Loucy (cell line): ENCODE measurements around the gene ATP6V0E2.

Source experiments
- CTCF ChIP-seq: fragments of 200-600 bp; sonication (generic); conservative IDR thresholded peaks from 2 replicates; pipeline ENCODE4 v1.5.1; 2014; ENCODE audit warnings: mild to moderate bottlenecking, antibody characterized with exemption, low read length
- EZH2phosphoT487 ChIP-seq: fragments of 200-600 bp; IDR thresholded peaks from 2 replicates; pipeline ENCODE4 v1.6.1; 2018; ENCODE audit warnings: antibody characterized with exemption, mild to moderate bottlenecking, moderate library complexity, borderline replicate concordance

- TF ChIP-seq CTCF, result no peak
- no peak for TF ChIP-seq EZH2phosphoT487
Measured at GRCh38 chr7:149859369-149859768, 14.4 kb upstream of the ATP6V0E2 start.
